ENCODE data around the gene TANGO2. TPM values are rescaled to one million over a fixed set of nuclear protein-coding genes. Genes with fewer than 3 reads are reported as not detected.

TANGO2 gene
- polyA plus RNA-seq, 1 donor from 2014 or later, result 12.7 TPM

- no peaks in the 10 kb centered on the region for H4K20me1 ChIP-seq (ENCODE audit: insufficient read depth)
- no peaks in the 10 kb centered on the region for H3K79me2 ChIP-seq (replicated peaks; ENCODE audit: insufficient read depth, low read length)
- no peak for TF ChIP-seq EZH2 (IDR thresholded peaks at IDR 0.05; ENCODE audit: borderline replicate concordance, insufficient read depth, low read length, poor library complexity, severe bottlenecking)
- H3K27ac ChIP-seq (ENCODE audit: low read length), result no peak overlapping the region
- no peaks in the 10 kb centered on the region for H3K9me2 ChIP-seq (ENCODE audit: insufficient read depth, low read length)
- no peak overlapping the region for H3K4me3 ChIP-seq (ENCODE audit: low read length)
- no peaks in the 10 kb centered on the region for H3K36me3 ChIP-seq (ENCODE audit: insufficient read depth, low read length)
- H3K27me3 ChIP-seq (ENCODE audit: insufficient read depth, low read depth, low read length), result no peaks in the 10 kb centered on the region
- no peak overlapping the region for H2AFZ ChIP-seq (ENCODE audit: low read depth, low read length)
- H3K4me2 ChIP-seq (ENCODE audit: low read length), result no peak overlapping the region
- H3F3A ChIP-seq (ENCODE audit: insufficient read depth, low read length, poor library complexity, severe bottlenecking), result no peaks in the 10 kb centered on the region
- H3K9me3 ChIP-seq (ENCODE audit: low read length), result no peaks in the 10 kb centered on the region
- H3K9ac ChIP-seq (ENCODE audit: low read length), result no peak overlapping the region
Observed at GRCh38 chr22:20064140-20064480, 43.2 kb downstream of the TANGO2 start.

GRCh38 chr22:20064545-20065262 is 43.8 kb downstream of the TANGO2 start:
- no peak overlapping the region for H3K4me2 ChIP-seq (ENCODE audit: low read length)
- no peak overlapping the region for H3K9ac ChIP-seq (ENCODE audit: low read length)
- no peaks in the 10 kb centered on the region for H3K79me2 ChIP-seq (replicated peaks; ENCODE audit: insufficient read depth, low read length)
- no peak for TF ChIP-seq REST (IDR thresholded peaks at IDR 0.05; ENCODE audit: borderline replicate concordance)
- H2AFZ ChIP-seq (ENCODE audit: low read depth, low read length), result no peak overlapping the region
- H3K9me3 ChIP-seq (ENCODE audit: low read length), result no peaks in the 10 kb centered on the region
- H3K27ac ChIP-seq (ENCODE audit: low read length), result no peak overlapping the region
- H3K4me3 ChIP-seq (ENCODE audit: low read length), result no peak overlapping the region
- no peaks in the 10 kb centered on the region for H3F3A ChIP-seq (ENCODE audit: insufficient read depth, low read length, poor library complexity, severe bottlenecking)
- no peaks in the 10 kb centered on the region for H3K27me3 ChIP-seq (ENCODE audit: insufficient read depth, low read depth, low read length)
- no peaks in the 10 kb centered on the region for H4K20me1 ChIP-seq (ENCODE audit: insufficient read depth)
- no peaks in the 10 kb centered on the region for H3K36me3 ChIP-seq (ENCODE audit: insufficient read depth, low read length)
- no peaks in the 10 kb centered on the region for H3K9me2 ChIP-seq (ENCODE audit: insufficient read depth, low read length)

GRCh38 chr22:20065896-20066616 is 45.1 kb downstream of the TANGO2 start:
- H3K36me3 ChIP-seq (ENCODE audit: insufficient read depth, low read length), result no peaks in the 10 kb centered on the region
- H3K4me3 ChIP-seq (ENCODE audit: low read length), result no peak overlapping the region
- no peaks in the 10 kb centered on the region for H3K9me3 ChIP-seq (ENCODE audit: low read length)
- H4K20me1 ChIP-seq (ENCODE audit: insufficient read depth), result no peaks in the 10 kb centered on the region
- H3K27ac ChIP-seq (ENCODE audit: low read length), result no peak overlapping the region
- H3K79me2 ChIP-seq (replicated peaks; ENCODE audit: insufficient read depth, low read length), result no peaks in the 10 kb centered on the region
- H3K9me2 ChIP-seq (ENCODE audit: insufficient read depth, low read length), result no peaks in the 10 kb centered on the region
- no peak overlapping the region for H3K4me2 ChIP-seq (ENCODE audit: low read length)
- H3K27me3 ChIP-seq (ENCODE audit: insufficient read depth, low read depth, low read length), result no peaks in the 10 kb centered on the region
- H3K9ac ChIP-seq (ENCODE audit: low read length), result no peak overlapping the region
- H3F3A ChIP-seq (ENCODE audit: insufficient read depth, low read length, poor library complexity, severe bottlenecking), result no peaks in the 10 kb centered on the region
- H2AFZ ChIP-seq (ENCODE audit: low read depth, low read length), result no peak overlapping the region
- TF ChIP-seq CTCF (IDR thresholded peaks at IDR 0.05; ENCODE audit: poor library complexity, severe bottlenecking), result no peak
- no peak for TF ChIP-seq SMC3 (conservative IDR thresholded peaks at IDR 0.05; ENCODE audit: poor library complexity)
- TF ChIP-seq RAD21 (conservative IDR thresholded peaks at IDR 0.05), result no peak
- TF ChIP-seq EZH2 (IDR thresholded peaks at IDR 0.05; ENCODE audit: borderline replicate concordance, insufficient read depth, low read length, poor library complexity, severe bottlenecking), result no peak
- no peak for TF ChIP-seq EP300 (conservative IDR thresholded peaks at IDR 0.05; ENCODE audit: poor library complexity, severe bottlenecking)

Data from neural cell (in vitro differentiated cells).